Neuronal stem cell (in vitro differentiated cells): ENCODE data around the gene HEPACAM.

Experiments used
- DNase-seq: peaks from one replicate; pipeline ENCODE4 v3.0.0-alpha.2; 2013; ENCODE audit warnings: low spot score
- H2AFZ ChIP-seq: one replicate; pipeline ENCODE4 v1.6.1; 2013; ENCODE audit warnings: mild to moderate bottlenecking, low read length, inconsistent platforms
- H2AK5ac ChIP-seq: 2 replicates; pipeline ENCODE4 v1.6.1; 2013; ENCODE audit warnings: low read depth, mild to moderate bottlenecking, inconsistent platforms, low read length, moderate library complexity, mixed read lengths
- H2BK120ac ChIP-seq: 2 replicates; pipeline ENCODE4 v1.6.1; 2013; ENCODE audit warnings: low read depth, mild to moderate bottlenecking, inconsistent platforms, low read length, moderate library complexity, mixed read lengths
- H2BK12ac ChIP-seq: one replicate; pipeline ENCODE4 v1.6.1; 2013; ENCODE audit warnings: low read length, inconsistent platforms
- H2BK15ac ChIP-seq: 2 replicates; pipeline ENCODE4 v1.6.1; 2013; ENCODE audit warnings: mild to moderate bottlenecking, low read length, inconsistent platforms, mixed read lengths
- H2BK5ac ChIP-seq: one replicate; pipeline ENCODE4 v1.6.1; 2013; ENCODE audit warnings: inconsistent platforms, mild to moderate bottlenecking, low read length, moderate library complexity
- H3K14ac ChIP-seq: one replicate; pipeline ENCODE4 v1.6.1; 2013; ENCODE audit warnings: low read length, inconsistent platforms
- H3K18ac ChIP-seq: 2 replicates; pipeline ENCODE4 v1.6.1; 2013; ENCODE audit warnings: low read length, inconsistent platforms
- H3K23ac ChIP-seq: 2 replicates; pipeline ENCODE4 v1.6.1; 2013; ENCODE audit warnings: low read depth, mild to moderate bottlenecking, mixed read lengths, low read length, inconsistent platforms; ENCODE audit not compliant: poor library complexity
- H3K27ac ChIP-seq: replicated peaks from 3 replicates; pipeline ENCODE4 v1.5.1; 2013; ENCODE audit warnings: low read length, inconsistent platforms
- H3K27me3 ChIP-seq, 3 experiments: 2 replicates each; pipeline ENCODE4 v1.6.1; 2013; ENCODE audit warnings: low read length in 3 of 3, mild to moderate bottlenecking in 2 of 3, inconsistent platforms in 1 of 3, low read depth in 1 of 3, mixed read lengths in 1 of 3, moderate library complexity in 1 of 3; ENCODE audit not compliant: control insufficient read depth in 3 of 3, insufficient read depth in 3 of 3
- H3K36me3 ChIP-seq, 2 donors: replicated peaks in 1 of 2; 2 replicates each; pipeline ENCODE4 v1.6.1; 2013; ENCODE audit warnings: low read length in 2 of 2; ENCODE audit not compliant: control insufficient read depth in 2 of 2, insufficient read depth in 2 of 2
- H3K4ac ChIP-seq: 2 replicates; pipeline ENCODE4 v1.6.1; 2013; ENCODE audit warnings: inconsistent platforms, mild to moderate bottlenecking, low read length, moderate library complexity
- H3K4me1 ChIP-seq, 2 donors: 1 replicate in 1 of 2; 2 replicates in 1 of 2; pipeline ENCODE4 v1.6.1; 2013; ENCODE audit warnings: low read length in 2 of 2, low read depth in 1 of 2; ENCODE audit not compliant: control insufficient read depth in 2 of 2, insufficient read depth in 1 of 2
- H3K4me2 ChIP-seq: one replicate; pipeline ENCODE4 v1.6.1; 2013; ENCODE audit warnings: mild to moderate bottlenecking, low read length, inconsistent platforms; ENCODE audit not compliant: insufficient read depth, poor library complexity, severe bottlenecking
- H3K4me3 ChIP-seq, 2 donors: 2 replicates each; pipeline ENCODE4 v1.5.1; 2013; ENCODE audit warnings: low read length in 2 of 2, mild to moderate bottlenecking in 2 of 2, inconsistent platforms in 1 of 2, moderate library complexity in 1 of 2
- H3K79me1 ChIP-seq: one replicate; pipeline ENCODE4 v1.6.1; 2013; ENCODE audit warnings: low read depth, mild to moderate bottlenecking, inconsistent platforms, low read length, moderate library complexity
- H3K9ac ChIP-seq: one replicate; pipeline ENCODE4 v1.6.1; 2013; ENCODE audit warnings: mild to moderate bottlenecking, low read depth, low read length, inconsistent platforms; ENCODE audit not compliant: poor library complexity
- H3K9me3 ChIP-seq, 2 donors: replicated peaks in 1 of 2; 2 replicates each; pipeline versions ENCODE3 to v1.6.1; 2013; ENCODE audit warnings: low read length in 2 of 2, mild to moderate bottlenecking in 2 of 2, inconsistent platforms in 1 of 2, low read depth in 1 of 2, mixed read lengths in 1 of 2, moderate library complexity in 1 of 2; ENCODE audit not compliant: control insufficient read depth in 2 of 2, insufficient read depth in 1 of 2
- H4K8ac ChIP-seq: one replicate; pipeline ENCODE4 v1.6.1; 2013; ENCODE audit warnings: low read depth, mild to moderate bottlenecking, inconsistent platforms, low read length, moderate library complexity
- H4K91ac ChIP-seq: one replicate; pipeline ENCODE4 v1.6.1; 2013; ENCODE audit warnings: low read length, low read depth, mild to moderate bottlenecking, inconsistent platforms; ENCODE audit not compliant: poor library complexity
- WGBS, 2 donors: extraction: QIAGEN DNeasy Blood & Tissue Kit; methylation state at CpG; one replicate each; pipeline ENCODE4 v1.1.7; 2013; ENCODE audit warnings: missing lambda C conversion rate in 2 of 2, mixed read lengths in 1 of 2; ENCODE audit not compliant: insufficient read length in 2 of 2, insufficient replicate concordance in 1 of 2; ENCODE audit errors: extremely low coverage in 2 of 2; 5-methylcytosine and 5-hydroxymethylcytosine counted together

The HEPACAM gene

GRCh38 chr11:124938970-124939369 lies 3.1 kb upstream of the HEPACAM start:
- H3K23ac ChIP-seq, result no peak overlapping the region
- no peak overlapping the region for H4K8ac ChIP-seq
- H3K36me3 ChIP-seq, result no peaks in the 10 kb centered on the region
- H2BK15ac ChIP-seq, result no peak overlapping the region
- H3K4ac ChIP-seq, result no peak overlapping the region
- H2BK120ac ChIP-seq, result no peak overlapping the region
- H3K27ac ChIP-seq, result no peak overlapping the region
- no peak overlapping the region for H3K4me3 ChIP-seq
- no peak for DNase-seq
- H3K79me1 ChIP-seq, result no peaks in the 10 kb centered on the region
- no peak overlapping the region for H2AFZ ChIP-seq
- peaks cover 0 to 28% (median 0%) of the 10 kb centered on the region in 3 experiments for H3K27me3 ChIP-seq
- no peak overlapping the region for H3K14ac ChIP-seq
- no peak overlapping the region for H3K4me2 ChIP-seq
- H3K18ac ChIP-seq, result no peak overlapping the region
- no CpG with 5 or more reads among the region's 6 CpGs for WGBS, 2 donors
- H3K9ac ChIP-seq, result no peak overlapping the region
- no peak overlapping the region for H2BK12ac ChIP-seq
- H3K4me1 ChIP-seq, result peaks cover 10 to 18% of the 10 kb centered on the region in 2 donors
- H2AK5ac ChIP-seq, result no peak overlapping the region
- H4K91ac ChIP-seq, result no peak overlapping the region
- H3K9me3 ChIP-seq, result no peaks in the 10 kb centered on the region
- H2BK5ac ChIP-seq, result no peak overlapping the region

- Histone ChIP-seq H2BK12ac (no peak overlapping the region), H4K91ac (no peak overlapping the region), H3K9ac (no peak overlapping the region), H3K36me3 (no peaks in the 10 kb centered on the region), H3K18ac (no peak overlapping the region), H2BK120ac (no peak overlapping the region), H3K4me2 (no peak overlapping the region), H3K4ac (no peak overlapping the region), H2BK5ac (no peak overlapping the region), H2AK5ac (no peak overlapping the region), H3K23ac (no peak overlapping the region), H2AFZ (peak overlapping the region; percentile 24), H3K4me3 (no peak overlapping the region), H3K27me3 (peaks cover 0 to 35% (median 0%) of the 10 kb centered on the region in 3 experiments), H3K14ac (no peak overlapping the region), H3K9me3 (no peaks in the 10 kb centered on the region), H3K79me1 (no peaks in the 10 kb centered on the region), H2BK15ac (no peak overlapping the region), H3K27ac (no peak overlapping the region), H4K8ac (no peak overlapping the region), H3K4me1 (peaks cover 10 to 14% of the 10 kb centered on the region in 2 donors)
- no CpG with 5 or more reads among the region's 6 CpGs for WGBS, 2 donors
- no peak for DNase-seq
These were observed 2.4 kb upstream of the HEPACAM start for GRCh38 chr11:124938206-124938765.

GRCh38 chr11:124937336-124937935 lies 1.6 kb upstream of the HEPACAM start:
- H3K4me3 ChIP-seq, result no peak overlapping the region
- H4K8ac ChIP-seq, result no peak overlapping the region
- DNase-seq, result no peak
- no peak overlapping the region for H3K4me2 ChIP-seq
- H4K91ac ChIP-seq, result no peak overlapping the region
- H3K4ac ChIP-seq, result no peak overlapping the region
- WGBS, 2 donors, result no CpG with 5 or more reads among the region's 3 CpGs
- H2AFZ ChIP-seq, result no peak overlapping the region
- H3K4me1 ChIP-seq, result peaks cover 6 to 8% of the 10 kb centered on the region in 2 donors
- H3K27me3 ChIP-seq, result peaks cover 0 to 36% (median 0%) of the 10 kb centered on the region in 3 experiments
- no peak overlapping the region for H2BK120ac ChIP-seq
- H3K18ac ChIP-seq, result no peak overlapping the region
- H3K79me1 ChIP-seq, result no peaks in the 10 kb centered on the region
- no peak overlapping the region for H3K14ac ChIP-seq
- H3K23ac ChIP-seq, result no peak overlapping the region
- no peak overlapping the region for H2BK12ac ChIP-seq
- no peaks in the 10 kb centered on the region for H3K36me3 ChIP-seq
- no peak overlapping the region for H3K9ac ChIP-seq
- no peak overlapping the region for H2BK5ac ChIP-seq
- H3K27ac ChIP-seq, result no peak overlapping the region
- no peak overlapping the region for H2BK15ac ChIP-seq
- H3K9me3 ChIP-seq, result no peaks in the 10 kb centered on the region
- H2AK5ac ChIP-seq, result no peak overlapping the region

GRCh38 chr11:124934862-124935547 lies 842 bp downstream of the HEPACAM start:
- H2BK12ac ChIP-seq, result no peak overlapping the region
- H3K14ac ChIP-seq, result no peak overlapping the region
- no peak overlapping the region for H3K4me2 ChIP-seq
- peaks cover 3 to 7% of the 10 kb centered on the region in 2 donors for H3K4me1 ChIP-seq
- no peak overlapping the region for H2AFZ ChIP-seq
- H3K79me1 ChIP-seq, result no peaks in the 10 kb centered on the region
- no peak overlapping the region for H3K9ac ChIP-seq
- H3K23ac ChIP-seq, result no peak overlapping the region
- H2AK5ac ChIP-seq, result no peak overlapping the region
- H3K27me3 ChIP-seq, result peaks cover 0 to 42% (median 0%) of the 10 kb centered on the region in 3 experiments
- no peak overlapping the region for H4K8ac ChIP-seq
- H2BK15ac ChIP-seq, result no peak overlapping the region
- H3K4me3 ChIP-seq, result no peak overlapping the region
- no peak overlapping the region for H3K4ac ChIP-seq
- no peak overlapping the region for H3K18ac ChIP-seq
- no peak overlapping the region for H2BK120ac ChIP-seq
- H3K36me3 ChIP-seq, result no peaks in the 10 kb centered on the region
- no peak for DNase-seq
- no peak overlapping the region for H2BK5ac ChIP-seq
- no CpG with 5 or more reads among the region's 4 CpGs for WGBS, 2 donors
- no peaks in the 10 kb centered on the region for H3K9me3 ChIP-seq
- H4K91ac ChIP-seq, result no peak overlapping the region
- no peak overlapping the region for H3K27ac ChIP-seq
